Neural progenitor cell (in vitro differentiated cells): Measurements from ENCODE around the gene TACC3. TPM values are rescaled to one million over a fixed set of nuclear protein-coding genes. Genes with fewer than 3 reads are reported as not detected.

Experiments
- DNase-seq: peaks from one replicate; pipeline ENCODE4 v3.0.0-alpha.2; 2016; ENCODE audit warnings: low spot score
- H2AFZ ChIP-seq: fragments of 200-600 bp; sonication (generic); replicated peaks from 2 replicates; pipeline ENCODE4 v1.6.1; 2016; ENCODE audit warnings: antibody characterized with exemption
- H3F3A ChIP-seq: fragments of 200-600 bp; sonication (generic); 2 replicates; pipeline ENCODE4 v1.6.1; 2016; ENCODE audit warnings: antibody characterized with exemption, low read depth
- H3K27ac ChIP-seq: fragments of 200-600 bp; sonication (generic); 2 replicates; pipeline ENCODE4 v1.5.1; 2016; ENCODE audit warnings: mild to moderate bottlenecking
- H3K27me3 ChIP-seq: fragments of 200-600 bp; sonication (generic); 2 replicates; pipeline ENCODE4 v1.6.1; 2016; ENCODE audit warnings: mild to moderate bottlenecking, moderate library complexity
- H3K36me3 ChIP-seq: fragments of 200-600 bp; sonication (generic); 2 replicates; pipeline ENCODE4 v1.5.1; 2016
- H3K4me1 ChIP-seq: fragments of 200-600 bp; sonication (generic); 2 replicates; pipeline ENCODE4 v1.6.1; 2016; ENCODE audit warnings: mixed run types
- H3K4me2 ChIP-seq: fragments of 200-600 bp; sonication (generic); 2 replicates; pipeline ENCODE4 v1.6.1; 2016
- H3K4me3 ChIP-seq: fragments of 200-600 bp; sonication (generic); 2 replicates; pipeline ENCODE4 v1.5.1; 2016
- H3K79me2 ChIP-seq: fragments of 200-600 bp; sonication (generic); 2 replicates; pipeline ENCODE4 v1.6.1; 2016; ENCODE audit warnings: low read depth
- H3K9ac ChIP-seq: fragments of 200-600 bp; sonication (generic); 2 replicates; pipeline ENCODE4 v1.6.1; 2016
- H3K9me3 ChIP-seq: fragments of 200-600 bp; sonication (generic); 2 replicates; pipeline ENCODE4 v1.5.1; 2016; ENCODE audit warnings: low read depth
- H4K20me1 ChIP-seq: fragments of 200-600 bp; sonication (generic); 2 replicates; pipeline ENCODE4 v1.6.1; 2016; ENCODE audit warnings: low read depth
- H3K27ac Mint-ChIP-seq: 3 replicates; pipeline ENCODE4 v1.8.0; 2021; ENCODE audit warnings: mixed read lengths
- H3K27me3 Mint-ChIP-seq: 2 replicates; pipeline ENCODE4 v1.8.0; 2022; ENCODE audit warnings: low read depth, mild to moderate bottlenecking, inconsistent platforms, moderate library complexity, mixed read lengths; ENCODE audit not compliant: insufficient read depth
- H3K36me3 Mint-ChIP-seq: 3 replicates; pipeline ENCODE4 v1.8.0; 2021; ENCODE audit warnings: mixed read lengths
- H3K4me1 Mint-ChIP-seq: 3 replicates; pipeline ENCODE4 v1.8.0; 2021; ENCODE audit warnings: mixed read lengths
- H3K4me3 Mint-ChIP-seq: 3 replicates; pipeline ENCODE4 v1.8.0; 2021; ENCODE audit warnings: mild to moderate bottlenecking, moderate library complexity, mixed read lengths
- H3K9me3 Mint-ChIP-seq: 3 replicates; pipeline ENCODE4 v1.8.0; 2020; ENCODE audit warnings: mixed read lengths
- EZH2 ChIP-seq: fragments of 200-600 bp; sonication (generic); IDR thresholded peaks from 2 replicates; pipeline ENCODE4 v1.6.1; 2017; ENCODE audit warnings: antibody characterized with exemption, mild to moderate bottlenecking, moderate library complexity
- EZH2phosphoT487 ChIP-seq: fragments of 200-600 bp; sonication (generic); IDR thresholded peaks from 2 replicates; pipeline ENCODE4 v1.6.1; 2017; ENCODE audit warnings: antibody characterized with exemption
- total RNA-seq: library from RNA; depleted of rRNA; stranded (reverse); fragments of >200 nt; gene quantifications from 2 replicates; pipeline ENCODE4 v1.2.3, GENCODE V29; 2015; ENCODE audit warnings: low replicate concordance
- TF ChIP-seq, protein P1 (sequence below): fragments of 200-600 bp; sonication (generic); IDR thresholded peaks from 2 replicates; pipeline ENCODE4 v1.5.1; 2017; ENCODE audit warnings: antibody characterized with exemption, mild to moderate bottlenecking

The TACC3 gene
- total RNA-seq, 1 donor from 2014 or later, result 68.4 TPM

DNA sequence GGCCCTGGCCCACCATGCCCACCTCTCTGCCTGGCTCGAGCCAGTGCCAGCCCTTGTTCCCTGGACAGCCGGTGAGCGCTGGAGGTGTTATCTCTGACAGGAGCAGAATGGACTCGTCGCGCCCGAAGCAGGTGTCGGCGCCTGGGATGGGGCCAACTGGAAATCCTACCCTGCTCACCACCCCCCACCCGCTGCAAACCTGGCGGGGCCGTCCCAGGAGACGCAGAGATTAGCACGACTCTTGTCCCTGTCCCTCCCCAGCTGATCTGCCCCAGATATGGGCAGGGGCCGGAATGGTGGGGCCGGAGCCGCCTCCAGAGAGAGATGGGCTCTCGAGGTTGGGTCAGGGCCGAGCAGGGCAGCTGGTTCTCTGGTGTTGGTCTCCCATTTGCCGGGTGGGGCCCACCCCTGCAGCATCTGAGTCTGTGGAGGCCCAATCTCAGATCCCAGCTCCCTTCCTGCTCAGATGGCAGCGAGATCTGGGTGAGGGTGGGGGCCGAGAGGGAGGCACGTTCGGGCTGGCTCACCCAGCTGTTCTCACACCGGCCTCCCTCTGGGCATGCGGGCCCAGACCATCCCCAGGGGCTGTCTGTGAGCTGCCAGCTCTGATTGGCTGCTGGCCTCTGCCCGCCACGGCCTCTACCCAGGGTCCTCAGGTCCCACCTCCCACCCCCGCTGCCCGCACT lies 51.7 kb downstream of the TACC3 start:
- Histone ChIP-seq H3K27me3 (peaks cover 21% of the 10 kb centered on the region), H3K4me2 (no peak overlapping the region), H3K4me3 (no peak overlapping the region), H3F3A (peaks cover 26% of the 10 kb centered on the region), H4K20me1 (peaks cover 34% of the 10 kb centered on the region), H3K27ac (no peak overlapping the region), H3K9ac (no peak overlapping the region), H3K9me3 (no peaks in the 10 kb centered on the region), H3K36me3 (no peaks in the 10 kb centered on the region), H3K4me1 (peaks cover 72% of the 10 kb centered on the region), H3K79me2 (no peaks in the 10 kb centered on the region), H2AFZ (no peak overlapping the region)
- Mint-ChIP-seq H3K4me3 (no peak overlapping the region), H3K27ac (no peak overlapping the region), H3K27me3 (peaks cover 11% of the 10 kb centered on the region), H3K9me3 (no peaks in the 10 kb centered on the region), H3K36me3 (no peaks in the 10 kb centered on the region), H3K4me1 (peaks cover 43% of the 10 kb centered on the region)
- TF ChIP-seq EZH2phosphoT487 (no peak), EZH2 (no peak)
- TF ChIP-seq, protein P1, sequence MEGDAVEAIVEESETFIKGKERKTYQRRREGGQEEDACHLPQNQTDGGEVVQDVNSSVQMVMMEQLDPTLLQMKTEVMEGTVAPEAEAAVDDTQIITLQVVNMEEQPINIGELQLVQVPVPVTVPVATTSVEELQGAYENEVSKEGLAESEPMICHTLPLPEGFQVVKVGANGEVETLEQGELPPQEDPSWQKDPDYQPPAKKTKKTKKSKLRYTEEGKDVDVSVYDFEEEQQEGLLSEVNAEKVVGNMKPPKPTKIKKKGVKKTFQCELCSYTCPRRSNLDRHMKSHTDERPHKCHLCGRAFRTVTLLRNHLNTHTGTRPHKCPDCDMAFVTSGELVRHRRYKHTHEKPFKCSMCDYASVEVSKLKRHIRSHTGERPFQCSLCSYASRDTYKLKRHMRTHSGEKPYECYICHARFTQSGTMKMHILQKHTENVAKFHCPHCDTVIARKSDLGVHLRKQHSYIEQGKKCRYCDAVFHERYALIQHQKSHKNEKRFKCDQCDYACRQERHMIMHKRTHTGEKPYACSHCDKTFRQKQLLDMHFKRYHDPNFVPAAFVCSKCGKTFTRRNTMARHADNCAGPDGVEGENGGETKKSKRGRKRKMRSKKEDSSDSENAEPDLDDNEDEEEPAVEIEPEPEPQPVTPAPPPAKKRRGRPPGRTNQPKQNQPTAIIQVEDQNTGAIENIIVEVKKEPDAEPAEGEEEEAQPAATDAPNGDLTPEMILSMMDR, result no peak
- no peak for DNase-seq

DNA sequence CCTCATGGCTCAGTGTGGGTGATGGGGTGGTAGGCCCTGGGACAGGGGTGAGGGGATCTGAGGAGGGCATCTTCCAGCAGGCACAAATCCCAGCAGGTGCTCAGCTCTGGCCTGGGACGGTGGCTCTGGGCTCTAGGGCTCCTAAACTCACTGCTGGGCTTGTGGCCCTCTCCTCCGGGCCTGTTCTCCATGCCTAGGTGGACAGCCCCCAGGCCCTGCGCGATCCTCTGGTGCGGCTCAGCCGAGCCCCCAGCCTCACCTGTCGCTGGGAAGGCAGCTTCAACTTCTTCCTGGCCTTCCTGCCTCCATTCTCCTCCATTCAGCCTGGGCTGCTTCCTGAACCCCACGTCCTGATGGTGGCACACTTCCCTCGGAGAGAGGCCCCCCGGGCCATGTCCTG lies 52.4 kb downstream of the TACC3 start:
- Histone ChIP-seq H3F3A (peaks cover 25% of the 10 kb centered on the region), H3K27ac (no peak overlapping the region), H2AFZ (no peak overlapping the region), H3K36me3 (no peaks in the 10 kb centered on the region), H4K20me1 (peaks cover 27% of the 10 kb centered on the region), H3K9me3 (no peaks in the 10 kb centered on the region), H3K27me3 (peaks cover 13% of the 10 kb centered on the region), H3K9ac (no peak overlapping the region), H3K4me2 (no peak overlapping the region), H3K4me3 (no peak overlapping the region), H3K4me1 (peaks cover 70% of the 10 kb centered on the region), H3K79me2 (no peaks in the 10 kb centered on the region)
- Mint-ChIP-seq H3K4me1 (peaks cover 41% of the 10 kb centered on the region), H3K36me3 (no peaks in the 10 kb centered on the region), H3K27ac (no peak overlapping the region), H3K9me3 (no peaks in the 10 kb centered on the region), H3K4me3 (no peak overlapping the region), H3K27me3 (peaks cover 9% of the 10 kb centered on the region)
- no peak for DNase-seq
- TF ChIP-seq, protein P1, result no peak

DNA sequence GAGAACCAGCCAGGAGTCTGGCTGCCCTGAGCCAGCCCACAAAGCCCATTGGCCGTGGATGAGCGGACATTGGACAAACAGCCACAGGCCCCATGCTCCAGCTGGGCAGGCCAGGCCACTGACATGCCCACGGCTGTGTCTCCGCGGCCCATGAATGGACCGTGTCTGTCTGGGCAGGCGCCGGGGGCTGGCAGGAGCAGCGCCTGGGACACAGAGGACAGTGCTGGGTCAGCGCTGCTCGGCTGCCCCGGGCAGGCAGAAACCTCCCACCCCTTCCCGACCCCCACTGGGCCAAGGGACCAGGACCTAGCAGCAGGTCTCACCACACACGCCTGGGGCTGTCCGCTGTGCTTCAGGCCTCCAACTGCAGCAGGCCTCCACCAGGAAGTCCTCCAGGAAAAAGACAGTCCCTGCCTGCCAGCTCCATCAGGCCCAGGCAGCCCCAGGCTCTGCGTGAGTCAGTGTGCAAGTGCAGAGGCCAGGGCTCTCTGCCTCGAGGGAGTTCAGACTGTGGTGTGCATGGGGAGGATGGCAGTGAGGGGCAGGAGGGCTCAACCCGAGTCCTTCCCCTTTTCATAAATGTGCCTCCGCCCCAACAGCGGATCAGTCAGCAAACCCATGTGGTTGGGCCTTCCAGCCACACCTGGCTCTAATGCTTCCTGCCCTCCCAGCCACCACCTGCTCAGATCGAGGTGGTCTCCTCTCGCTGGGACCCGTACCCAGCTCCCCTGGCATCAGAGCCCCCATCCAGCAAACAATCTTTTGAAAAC lies 54.6 kb downstream of the TACC3 start:
- Histone ChIP-seq H3K36me3 (no peaks in the 10 kb centered on the region), H3K79me2 (no peaks in the 10 kb centered on the region), H3K9me3 (no peaks in the 10 kb centered on the region), H3K4me3 (no peak overlapping the region), H2AFZ (no peak overlapping the region), H3K9ac (no peak overlapping the region), H3K27ac (no peak overlapping the region), H3F3A (peaks cover 36% of the 10 kb centered on the region), H3K27me3 (no peaks in the 10 kb centered on the region), H3K4me1 (peaks cover 52% of the 10 kb centered on the region), H3K4me2 (no peak overlapping the region), H4K20me1 (peaks cover 5% of the 10 kb centered on the region)
- Mint-ChIP-seq H3K27ac (peak overlapping the region; percentile 86), H3K4me3 (no peak overlapping the region), H3K36me3 (no peaks in the 10 kb centered on the region), H3K9me3 (no peaks in the 10 kb centered on the region), H3K27me3 (peaks cover 13% of the 10 kb centered on the region), H3K4me1 (peaks cover 41% of the 10 kb centered on the region)
- peak; percentile 65 for DNase-seq
- TF ChIP-seq EZH2 (no peak), EZH2phosphoT487 (no peak)
- TF ChIP-seq, protein P1, result no peak
